Progenitor cell of endocrine pancreas (in vitro differentiated cells): ENCODE data around the gene TREML1. TPM values are rescaled to one million over a fixed set of nuclear protein-coding genes. Genes with fewer than 3 reads are reported as not detected.
A peak's percentile ranks its signal among the peaks of the same experiment; 100 is the strongest.

ENCODE experiments used
- DNase-seq: peaks from one replicate; pipeline ENCODE4 v3.0.0; 2021; ENCODE audit warnings: low spot score; ENCODE audit not compliant: unreplicated experiment
- H3K27ac Mint-ChIP-seq: 2 replicates; pipeline ENCODE4 v1.8.0; 2021; ENCODE audit warnings: mild to moderate bottlenecking, moderate library complexity, mixed read lengths
- H3K27me3 Mint-ChIP-seq: 2 replicates; pipeline ENCODE4 v1.8.0; 2021; ENCODE audit warnings: mixed read lengths
- H3K36me3 Mint-ChIP-seq: 2 replicates; pipeline ENCODE4 v1.8.0; 2022; ENCODE audit warnings: mixed read lengths; ENCODE audit not compliant: insufficient read depth
- H3K4me1 Mint-ChIP-seq: 2 replicates; pipeline ENCODE4 v1.8.0; 2021; ENCODE audit warnings: low read depth, mixed read lengths
- H3K4me3 Mint-ChIP-seq: 2 replicates; pipeline ENCODE4 v1.8.0; 2021; ENCODE audit warnings: low read depth, mild to moderate bottlenecking, moderate library complexity, mixed read lengths
- H3K9me3 Mint-ChIP-seq: 2 replicates; pipeline ENCODE4 v1.8.0; 2021; ENCODE audit warnings: low read depth, mixed read lengths
- CTCF ChIP-seq: fragments of 200-600 bp; sonication (generic); IDR thresholded peaks from one replicate; pipeline ENCODE4 v1.5.0; 2021; ENCODE audit warnings: antibody characterized with exemption, mild to moderate bottlenecking; ENCODE audit not compliant: unreplicated experiment
- total RNA-seq: library from RNA; stranded (reverse); gene quantifications from 2 replicates; pipeline ENCODE4 v1.2.1, GENCODE V29; 2021

TREML1 gene
- total RNA-seq, 1 donor from 2014 or later, result not detected

DNA sequence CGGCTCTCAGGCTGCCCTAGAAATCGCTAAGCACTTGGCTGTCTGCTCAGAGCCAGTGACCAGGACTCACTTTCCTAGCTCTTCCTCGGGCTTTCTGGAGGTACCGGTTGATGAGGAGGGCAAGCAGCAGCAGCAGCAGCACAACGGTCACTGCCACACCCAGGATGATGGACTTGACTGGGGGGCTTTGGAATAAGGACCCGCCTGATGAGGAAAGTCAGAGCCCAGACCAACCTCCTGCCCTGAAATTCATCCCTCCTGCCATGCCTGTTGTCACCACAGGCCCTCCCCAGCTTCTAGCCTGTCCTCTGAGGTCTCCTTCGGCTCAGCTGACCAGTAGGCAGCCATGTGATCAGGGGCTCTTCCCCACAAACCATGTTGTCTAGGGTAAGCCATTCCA, 30.6 kb upstream of the TREML1 start:
- H3K9me3 Mint-ChIP-seq, result no peaks in the 10 kb centered on the region

DNA sequence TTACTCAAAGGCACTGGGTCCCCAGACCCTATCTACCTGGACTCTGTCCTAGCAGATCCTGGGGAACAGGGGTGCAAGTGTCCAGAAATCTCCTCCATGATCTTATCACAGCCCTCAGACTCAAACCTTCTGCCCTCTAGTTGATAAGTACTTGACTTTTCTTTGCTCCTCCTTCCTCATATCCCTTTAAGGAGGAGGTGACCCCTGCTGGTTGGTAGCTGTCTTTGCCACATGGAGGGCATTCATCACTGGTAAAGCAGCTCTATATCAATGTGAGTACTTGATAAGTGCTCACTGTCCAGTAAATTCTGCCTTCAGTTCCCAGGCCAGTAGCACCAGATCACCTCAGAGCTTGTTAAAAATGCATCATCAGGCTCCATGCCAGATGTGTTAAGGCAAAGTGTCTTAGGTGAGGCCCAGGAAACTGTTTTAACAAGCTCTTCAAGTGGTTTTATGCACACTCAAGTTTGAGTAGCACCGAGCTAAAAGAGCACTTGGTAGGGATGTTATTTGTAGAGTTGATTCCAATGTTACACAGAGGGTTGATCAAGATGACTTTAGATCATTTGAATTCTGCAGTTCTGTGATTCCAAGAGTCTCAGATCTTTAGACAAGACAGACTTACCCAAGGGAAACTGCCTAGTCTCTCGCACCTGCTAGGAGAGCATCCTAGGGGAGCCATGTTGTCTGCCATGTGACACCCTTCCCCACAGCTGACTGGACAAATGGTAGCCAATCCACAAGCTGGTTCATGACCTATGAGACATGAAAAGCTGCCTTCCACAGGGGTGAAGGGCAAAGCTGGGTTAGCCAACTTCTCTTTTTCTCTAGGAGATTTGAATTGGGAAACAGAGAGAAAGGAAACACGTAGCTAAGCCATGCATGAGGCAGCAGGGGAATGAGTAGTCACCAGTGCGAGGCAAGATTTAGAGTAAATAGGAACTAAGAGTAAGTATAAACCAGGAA, 28.2 kb upstream of the TREML1 start:
- peaks cover 10% of the 10 kb centered on the region for H3K27me3 Mint-ChIP-seq
- no peak overlapping the region for H3K27ac Mint-ChIP-seq
- no peaks in the 10 kb centered on the region for H3K36me3 Mint-ChIP-seq
- no peaks in the 10 kb centered on the region for H3K9me3 Mint-ChIP-seq
- no peak for DNase-seq
- peak; percentile 70 for TF ChIP-seq CTCF
- no peak overlapping the region for H3K4me3 Mint-ChIP-seq
- peaks cover 7% of the 10 kb centered on the region for H3K4me1 Mint-ChIP-seq

More for the DNA sequence above, 30.6 kb upstream of the TREML1 start:
- Mint-ChIP-seq H3K4me1 (peaks cover 13% of the 10 kb centered on the region), H3K36me3 (no peaks in the 10 kb centered on the region), H3K27me3 (peaks cover 10% of the 10 kb centered on the region), H3K27ac (no peak overlapping the region), H3K4me3 (no peak overlapping the region)
- no peak for DNase-seq
- no peak for TF ChIP-seq CTCF

DNA sequence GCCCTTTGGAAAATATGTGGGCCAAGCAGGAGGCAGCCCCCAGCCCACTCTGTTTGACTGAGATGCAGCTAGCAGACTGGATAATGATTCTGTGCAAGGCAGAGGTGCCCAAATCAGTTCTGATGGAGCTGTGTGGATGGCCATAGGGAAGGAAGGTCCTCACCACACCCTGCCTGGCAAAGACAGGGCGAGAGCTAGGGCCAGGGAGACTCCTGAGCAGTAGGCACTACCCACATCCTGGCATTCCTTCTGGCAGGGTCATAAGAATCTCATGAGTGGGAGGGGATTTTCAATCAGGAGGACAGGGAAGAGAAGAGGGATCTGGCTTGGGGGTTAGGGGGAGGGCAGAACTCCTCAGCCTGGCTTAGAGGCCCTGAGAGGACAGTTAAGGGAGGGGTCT, 27.4 kb upstream of the TREML1 start:
- DNase-seq, result no peak
- Mint-ChIP-seq H3K36me3 (no peaks in the 10 kb centered on the region), H3K9me3 (no peaks in the 10 kb centered on the region), H3K27me3 (peaks cover 14% of the 10 kb centered on the region), H3K4me1 (no peaks in the 10 kb centered on the region), H3K4me3 (no peak overlapping the region), H3K27ac (no peak overlapping the region)
- no peak for TF ChIP-seq CTCF

DNA sequence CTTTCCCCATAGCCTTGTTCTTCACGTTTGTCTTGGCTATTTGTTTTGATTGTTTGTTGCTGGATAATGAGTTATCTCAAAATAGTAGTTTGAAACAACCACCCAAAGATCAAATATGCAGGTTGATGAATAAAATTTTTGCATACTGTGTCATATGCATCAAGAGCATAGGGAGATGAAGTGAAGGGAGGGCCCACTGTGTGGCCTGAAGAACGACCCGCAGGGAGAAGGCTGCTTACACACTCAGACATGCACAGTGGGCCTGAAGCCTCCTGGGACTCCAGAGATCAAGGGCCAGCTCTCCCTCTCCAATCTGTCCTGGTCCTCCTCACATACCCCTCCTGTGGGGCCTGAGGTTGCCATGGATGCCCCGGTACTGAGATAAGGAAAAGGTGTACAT, 25.0 kb upstream of the TREML1 start:
- TF ChIP-seq CTCF, result no peak
- Mint-ChIP-seq H3K4me3 (no peak overlapping the region), H3K36me3 (no peaks in the 10 kb centered on the region), H3K27me3 (peaks cover 13% of the 10 kb centered on the region), H3K4me1 (no peaks in the 10 kb centered on the region), H3K9me3 (no peaks in the 10 kb centered on the region), H3K27ac (no peak overlapping the region)
- DNase-seq, result no peak

DNA sequence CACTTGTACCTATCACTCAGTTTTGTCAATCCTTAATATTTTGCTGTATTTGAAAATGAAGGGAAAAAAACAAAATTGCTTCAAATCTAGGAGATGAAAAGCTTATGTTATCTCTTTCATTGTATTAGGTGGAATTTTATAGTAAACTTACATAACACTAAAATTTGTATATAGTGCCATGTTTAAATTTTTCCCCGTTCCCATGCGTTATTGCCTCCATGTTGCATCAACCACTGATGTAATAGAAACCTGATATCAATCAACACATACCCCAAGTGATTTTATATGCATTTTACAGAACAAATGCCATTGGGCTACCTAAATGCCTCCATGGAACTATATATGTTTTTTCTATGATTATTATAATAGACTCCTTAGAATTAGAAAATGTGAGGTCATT, 23.5 kb upstream of the TREML1 start:
- Mint-ChIP-seq H3K4me3 (no peak overlapping the region), H3K27me3 (peaks cover 13% of the 10 kb centered on the region), H3K36me3 (no peaks in the 10 kb centered on the region), H3K27ac (no peak overlapping the region), H3K4me1 (no peaks in the 10 kb centered on the region), H3K9me3 (no peaks in the 10 kb centered on the region)
- DNase-seq, result no peak
- TF ChIP-seq CTCF, result no peak
